Measurements from ENCODE around the gene BICC1.

The BICC1 gene

GRCh38 chr10:58651040-58651439 lies 138.4 kb downstream of the BICC1 start:
- no peak for DNase-seq (ENCODE audit: low spot score)

GRCh38 chr10:58651742-58652141 lies 139.1 kb downstream of the BICC1 start:
- no peak for DNase-seq (ENCODE audit: low spot score)

GRCh38 chr10:58653139-58653538 lies 140.5 kb downstream of the BICC1 start:
- peak; percentile 63 for DNase-seq (ENCODE audit: low spot score)

GRCh38 chr10:58660575-58661255 lies 148.0 kb downstream of the BICC1 start:
- DNase-seq (ENCODE audit: low spot score) = peak; percentile 33

- peak; percentile 35 for DNase-seq (ENCODE audit: low spot score)
These were observed 148.7 kb downstream of the BICC1 start for GRCh38 chr10:58661336-58661735.

GRCh38 chr10:58661902-58662301 lies 149.2 kb downstream of the BICC1 start:
- no peak for DNase-seq (ENCODE audit: low spot score)

- DNase-seq (ENCODE audit: low spot score) = peak; percentile 65
These were observed 149.6 kb downstream of the BICC1 start for GRCh38 chr10:58662314-58662713.

GRCh38 chr10:58665361-58665760 lies 152.7 kb downstream of the BICC1 start:
- no peak for DNase-seq (ENCODE audit: low spot score)

- DNase-seq (ENCODE audit: low spot score) = no peak
These were observed 153.4 kb downstream of the BICC1 start for GRCh38 chr10:58666024-58666423.

GRCh38 chr10:58667658-58668310 lies 155.1 kb downstream of the BICC1 start:
- DNase-seq (ENCODE audit: low spot score) = no peak

GRCh38 chr10:58672845-58673244 lies 160.2 kb downstream of the BICC1 start:
- peak; percentile 22 for DNase-seq (ENCODE audit: low spot score)

GRCh38 chr10:58674251-58674650 lies 161.6 kb downstream of the BICC1 start:
- DNase-seq (ENCODE audit: low spot score) = no peak

GRCh38 chr10:58675321-58675720 lies 162.6 kb downstream of the BICC1 start:
- no peak for DNase-seq (ENCODE audit: low spot score)

- no peak for DNase-seq (ENCODE audit: low spot score)
These were observed 178.9 kb downstream of the BICC1 start for GRCh38 chr10:58691528-58691927.

- DNase-seq (ENCODE audit: low spot score) = no peak
These were observed 181.2 kb downstream of the BICC1 start for GRCh38 chr10:58693919-58694318.

- no peak for DNase-seq (ENCODE audit: low spot score)
These were observed 182.3 kb downstream of the BICC1 start for GRCh38 chr10:58695022-58695421.

GRCh38 chr10:58696736-58697135 lies 184.1 kb downstream of the BICC1 start:
- DNase-seq (ENCODE audit: low spot score) = no peak

- DNase-seq (ENCODE audit: low spot score) = no peak
These were observed 185.0 kb downstream of the BICC1 start for GRCh38 chr10:58697691-58698090.

- no peak for DNase-seq (ENCODE audit: low spot score)
These were observed 186.2 kb downstream of the BICC1 start for GRCh38 chr10:58698777-58699356.

- no peak for DNase-seq (ENCODE audit: low spot score)
These were observed 187.9 kb downstream of the BICC1 start for GRCh38 chr10:58700591-58700990.

- peak; percentile 61 for DNase-seq (ENCODE audit: low spot score)
These were observed 188.9 kb downstream of the BICC1 start for GRCh38 chr10:58701405-58702135.

GRCh38 chr10:58704226-58704625 lies 191.6 kb downstream of the BICC1 start:
- DNase-seq (ENCODE audit: low spot score) = no peak

- DNase-seq (ENCODE audit: low spot score) = peak; percentile 31
These were observed 192.0 kb downstream of the BICC1 start for GRCh38 chr10:58704671-58705141.

Data from AG20443 (cell line).